ENCODE data around the gene CTSZ.
"Not testable (repeated sequence)": the region's sequence is repeated elsewhere in the genome, so short reads cannot be mapped to it uniquely, and the experiment has no call there.

The CTSZ gene

GRCh38 chr20:58996226-58996611 lies 10.8 kb downstream of the CTSZ start:
- no peak for DNase-seq (ENCODE audit: low spot score)

GRCh38 chr20:58995461-58996225 lies 11.4 kb downstream of the CTSZ start:
- DNase-seq (ENCODE audit: low spot score), result no peak

GRCh38 chr20:58994390-58995159 lies 12.5 kb downstream of the CTSZ start:
- no peak for DNase-seq (ENCODE audit: low spot score)

- no peak for DNase-seq (ENCODE audit: low spot score)
Observed at GRCh38 chr20:58993332-58994248, 13.5 kb downstream of the CTSZ start.

- DNase-seq (ENCODE audit: low spot score), result no peak
Observed at GRCh38 chr20:58992911-58993310, 14.1 kb downstream of the CTSZ start.

- DNase-seq (ENCODE audit: low spot score), result no peak
Observed at GRCh38 chr20:58991715-58992114, 15.3 kb downstream of the CTSZ start.

GRCh38 chr20:58990651-58991445 lies 16.2 kb downstream of the CTSZ start:
- no peak for DNase-seq (ENCODE audit: low spot score)

GRCh38 chr20:58989196-58989595 lies 17.9 kb downstream of the CTSZ start:
- DNase-seq (ENCODE audit: low spot score), result no peak

- no peak for DNase-seq (ENCODE audit: low spot score)
Observed at GRCh38 chr20:58988565-58988882, 18.5 kb downstream of the CTSZ start.

GRCh38 chr20:58987790-58988564 lies 19.1 kb downstream of the CTSZ start:
- no peak for DNase-seq (ENCODE audit: low spot score)

GRCh38 chr20:58986968-58987517 lies 20.0 kb downstream of the CTSZ start:
- DNase-seq (ENCODE audit: low spot score), result no peak

GRCh38 chr20:58986286-58986967 lies 20.6 kb downstream of the CTSZ start:
- DNase-seq (ENCODE audit: low spot score), result no peak

GRCh38 chr20:58985656-58986055 lies 21.4 kb downstream of the CTSZ start:
- no peak for DNase-seq (ENCODE audit: low spot score)

- no peak for DNase-seq (ENCODE audit: low spot score)
Observed at GRCh38 chr20:58984691-58985090, 22.4 kb downstream of the CTSZ start.

- not testable (repeated sequence) for DNase-seq (ENCODE audit: low spot score)
Observed at GRCh38 chr20:58983115-58983468, 24.0 kb downstream of the CTSZ start.

GRCh38 chr20:58982406-58983114 lies 24.5 kb downstream of the CTSZ start:
- no peak for DNase-seq (ENCODE audit: low spot score)

GRCh38 chr20:58981628-58982364 lies 25.3 kb downstream of the CTSZ start:
- DNase-seq (ENCODE audit: low spot score), result no peak

- DNase-seq (ENCODE audit: low spot score), result peak; percentile 100
Observed at GRCh38 chr20:58980711-58981627, 26.1 kb downstream of the CTSZ start, which contains the start of gene NELFCD. NELFCD (plus strand) TSS chr20:58981256; CDS start chr20:58981310, 54 bp downstream.
